HL-60/S4 treated with retinoic acid at 250 ng/mL for 4 days and 3 days (cell line): ENCODE results near the gene STBD1.
"Not testable (repeated sequence)": the region's sequence is repeated elsewhere in the genome, so short reads cannot be mapped to it uniquely, and the experiment has no call there.

Source experiments
- in situ Hi-C: fragments of 300-500 bp; cut with MboI; formaldehyde crosslinking; loops from 2 replicates; pipeline ENCODE4 v1.7.0; 2022; ENCODE audit warnings: low sequenced_read_pairs

STBD1 gene

DNA sequence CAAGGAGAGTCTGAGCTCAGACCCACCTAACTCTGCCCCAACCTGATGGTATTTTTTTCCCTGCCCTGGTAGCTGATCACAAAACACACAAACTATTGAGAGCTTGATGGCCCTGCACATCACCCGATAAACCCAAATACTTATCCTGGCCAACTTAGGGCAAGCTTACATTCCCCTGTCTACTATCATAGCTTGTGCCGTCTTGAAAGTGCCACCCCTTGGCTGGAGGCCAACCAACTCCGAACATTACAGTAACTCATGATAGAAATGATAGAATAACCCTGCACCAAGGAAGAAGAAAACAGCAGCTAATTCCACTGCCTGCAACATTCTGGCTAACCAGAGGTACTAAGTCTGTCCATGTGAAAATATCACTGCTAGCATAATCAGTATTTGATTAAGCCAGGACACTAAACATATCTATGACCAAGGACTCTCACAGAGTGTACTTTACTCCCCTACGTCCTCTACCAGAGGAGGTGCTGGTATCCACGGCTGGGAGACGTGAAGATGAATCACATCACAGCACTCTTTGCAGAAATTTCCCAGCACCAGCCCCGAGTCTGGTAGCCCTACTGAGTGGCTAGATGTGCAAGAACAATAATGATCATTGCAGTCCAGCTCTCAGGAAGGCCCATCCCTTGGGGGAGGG lies 8.9 kb downstream of the STBD1 start:
- in situ Hi-C loops = no loop called here

DNA sequence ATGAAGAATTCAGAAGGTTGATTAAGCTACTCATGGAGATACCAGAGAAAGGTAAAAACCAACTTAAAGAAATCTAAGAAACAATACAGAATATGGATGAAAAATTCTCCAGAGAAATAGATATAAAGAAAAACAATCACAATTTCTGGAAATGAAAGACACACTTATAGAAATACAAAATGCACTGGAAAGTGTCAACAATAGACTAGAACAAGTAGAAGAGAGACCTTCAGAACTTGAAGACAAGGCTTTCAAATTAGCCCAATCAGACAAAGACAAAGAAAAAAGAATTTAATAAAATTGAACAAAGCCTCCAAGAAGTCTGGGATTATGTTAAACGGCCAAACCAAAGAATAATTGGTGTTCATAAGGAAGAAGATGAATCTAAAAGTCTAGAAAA lies 9.6 kb downstream of the STBD1 start:
- in situ Hi-C loops = no loop called here

DNA sequence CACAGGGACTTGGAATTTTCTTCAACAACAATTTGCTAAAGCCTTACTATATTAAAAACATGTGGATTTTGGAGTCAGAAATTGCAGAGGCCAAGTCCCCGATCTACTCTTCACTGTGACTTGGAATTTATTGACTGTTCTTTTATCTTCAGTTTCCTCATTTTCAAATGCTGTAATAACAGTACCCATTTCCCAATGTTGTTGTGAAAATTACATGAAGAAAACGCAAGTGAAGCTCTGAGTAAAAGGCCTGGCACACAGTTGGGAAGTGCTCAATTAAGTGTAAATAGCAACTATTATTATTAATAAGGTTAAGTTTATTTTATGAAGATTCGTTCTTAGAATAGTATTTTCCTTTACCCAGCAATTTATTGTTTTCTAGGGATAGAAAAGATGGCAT lies 15.7 kb downstream of the STBD1 start:
- in situ Hi-C loops = no loop called here

DNA sequence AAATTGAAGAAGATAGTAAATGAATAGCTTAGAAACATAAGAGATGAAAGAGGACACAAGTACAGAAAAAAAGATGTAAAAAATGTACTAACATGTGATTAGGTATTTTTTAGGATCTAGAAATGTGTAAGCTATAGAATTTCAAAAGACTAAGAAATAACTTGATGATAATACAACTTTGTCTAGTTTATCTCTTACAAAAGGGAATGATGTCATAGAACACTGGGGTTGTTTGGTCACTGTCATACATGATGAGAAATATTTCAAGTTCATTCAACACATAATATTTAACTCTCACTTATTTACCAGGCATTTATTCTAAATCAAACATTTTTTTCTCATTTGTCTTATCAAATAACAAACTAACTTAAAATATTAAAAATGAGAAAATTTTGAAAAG lies 18.5 kb downstream of the STBD1 start:
- in situ Hi-C loops = no loop called here

DNA sequence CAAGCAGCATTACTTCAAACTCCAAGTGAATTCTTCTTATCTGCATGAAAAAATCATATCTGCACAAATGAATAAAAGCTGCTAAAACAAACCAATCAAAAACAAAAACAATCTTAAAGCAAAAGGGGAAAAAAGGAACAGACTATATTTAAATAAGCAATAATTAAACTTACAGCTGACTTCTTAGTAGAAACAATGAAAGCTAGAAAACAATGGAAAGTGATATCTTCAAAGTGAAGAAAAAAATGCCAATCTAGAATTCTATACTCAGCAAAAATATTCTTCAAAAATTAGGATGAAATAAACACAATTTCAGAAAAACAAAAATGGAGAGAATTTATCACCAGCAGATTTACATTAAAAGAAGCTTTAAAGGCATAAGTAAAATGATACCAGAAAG lies 20.0 kb downstream of the STBD1 start:
- in situ Hi-C loops = no loop called here

DNA sequence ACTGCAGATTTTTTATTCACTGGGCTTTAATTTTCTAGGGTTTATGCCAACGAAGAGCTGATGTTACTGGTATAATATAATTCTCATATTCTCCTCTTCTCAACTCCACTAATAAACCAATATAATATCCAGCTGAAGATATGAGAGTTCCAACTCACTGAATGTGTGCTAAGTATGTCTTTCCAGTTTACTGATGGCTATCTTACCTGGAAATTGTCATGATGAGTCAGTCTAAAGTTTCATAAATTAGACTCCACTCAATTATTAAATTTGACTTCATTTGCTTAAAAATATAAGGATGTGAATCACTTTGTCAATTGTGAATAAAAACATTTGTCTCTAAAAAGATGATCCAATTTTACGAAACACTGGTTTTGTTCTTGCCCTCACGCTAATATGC lies 28.4 kb downstream of the STBD1 start:
- in situ Hi-C loops = no loop called here

DNA sequence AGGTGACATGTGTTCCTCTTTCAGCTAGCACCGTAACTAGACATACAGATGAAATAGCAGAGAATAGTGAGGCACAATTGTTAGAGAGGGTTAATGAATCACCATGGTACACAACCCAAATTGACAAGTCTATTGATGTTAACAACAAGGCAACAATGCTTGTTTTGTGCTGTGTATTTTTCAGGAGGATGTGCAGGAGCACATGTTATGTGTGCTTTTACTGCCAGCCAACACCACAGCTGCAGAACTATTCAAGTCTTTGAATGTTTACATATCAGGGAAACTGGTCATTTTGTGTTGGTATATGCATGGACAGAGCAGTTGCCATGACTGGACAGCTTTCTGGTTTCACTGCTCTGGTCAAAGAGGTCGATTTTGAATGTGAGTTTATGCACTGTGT lies 32.8 kb downstream of the STBD1 start:
- in situ Hi-C loops = no loop called here

DNA sequence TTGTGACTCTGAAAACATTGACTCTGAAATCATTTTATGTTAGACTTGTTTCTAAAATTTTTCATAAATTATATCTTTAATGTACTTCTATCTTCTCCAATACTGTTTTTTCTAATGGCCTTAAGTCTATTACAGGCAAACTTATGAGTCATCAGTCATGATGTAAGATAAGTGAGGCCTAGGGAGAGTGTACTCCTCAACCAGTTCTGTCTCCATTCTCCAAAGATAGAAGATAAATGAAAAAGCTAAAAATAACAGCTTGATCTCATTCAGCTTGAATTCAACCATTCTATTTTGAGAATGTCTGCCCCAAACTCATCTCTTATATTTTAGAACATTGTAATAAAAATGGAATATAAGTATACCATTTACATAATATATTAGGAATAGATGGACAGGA lies 34.5 kb downstream of the STBD1 start:
- in situ Hi-C loops = no loop called here

DNA sequence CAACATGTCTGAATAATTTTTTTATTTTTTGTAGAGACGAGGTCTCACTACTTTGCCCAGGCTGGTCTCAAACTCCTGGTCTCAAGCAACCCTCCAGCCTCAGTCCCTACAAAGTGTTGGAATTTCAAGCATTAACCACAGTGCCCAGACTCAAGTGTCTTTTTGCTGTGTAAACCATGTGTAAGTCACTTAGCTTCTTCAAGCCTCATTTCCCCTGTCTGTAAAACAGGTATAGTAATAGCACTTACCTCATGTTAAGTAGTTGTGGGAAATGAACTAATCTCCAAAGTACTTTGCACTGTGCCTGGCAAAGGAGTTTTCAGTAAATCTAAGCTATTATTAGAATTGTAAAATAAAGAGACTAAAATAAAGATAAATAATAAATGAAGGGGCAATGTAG lies 35.7 kb downstream of the STBD1 start:
- in situ Hi-C loops = no loop called here

DNA sequence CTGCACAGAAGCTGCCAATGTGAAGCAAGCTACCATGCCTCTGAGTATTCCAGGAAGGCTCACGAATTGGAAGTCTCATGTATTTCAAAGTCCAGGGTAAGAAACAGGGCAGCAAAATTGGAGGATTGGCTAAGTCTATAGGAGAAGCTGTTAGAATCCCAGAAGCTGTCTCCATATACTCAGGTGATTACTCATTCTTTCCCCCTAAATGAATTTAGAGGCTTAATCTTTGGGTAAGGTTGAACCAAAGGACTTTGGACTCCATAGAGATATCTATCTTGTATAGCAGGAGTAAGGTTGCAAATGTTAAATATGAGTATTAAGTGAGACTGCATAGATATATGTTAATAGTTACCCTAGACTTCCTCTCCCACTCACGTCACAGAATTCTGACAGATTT lies 36.3 kb downstream of the STBD1 start:
- in situ Hi-C loops = no loop called here

DNA sequence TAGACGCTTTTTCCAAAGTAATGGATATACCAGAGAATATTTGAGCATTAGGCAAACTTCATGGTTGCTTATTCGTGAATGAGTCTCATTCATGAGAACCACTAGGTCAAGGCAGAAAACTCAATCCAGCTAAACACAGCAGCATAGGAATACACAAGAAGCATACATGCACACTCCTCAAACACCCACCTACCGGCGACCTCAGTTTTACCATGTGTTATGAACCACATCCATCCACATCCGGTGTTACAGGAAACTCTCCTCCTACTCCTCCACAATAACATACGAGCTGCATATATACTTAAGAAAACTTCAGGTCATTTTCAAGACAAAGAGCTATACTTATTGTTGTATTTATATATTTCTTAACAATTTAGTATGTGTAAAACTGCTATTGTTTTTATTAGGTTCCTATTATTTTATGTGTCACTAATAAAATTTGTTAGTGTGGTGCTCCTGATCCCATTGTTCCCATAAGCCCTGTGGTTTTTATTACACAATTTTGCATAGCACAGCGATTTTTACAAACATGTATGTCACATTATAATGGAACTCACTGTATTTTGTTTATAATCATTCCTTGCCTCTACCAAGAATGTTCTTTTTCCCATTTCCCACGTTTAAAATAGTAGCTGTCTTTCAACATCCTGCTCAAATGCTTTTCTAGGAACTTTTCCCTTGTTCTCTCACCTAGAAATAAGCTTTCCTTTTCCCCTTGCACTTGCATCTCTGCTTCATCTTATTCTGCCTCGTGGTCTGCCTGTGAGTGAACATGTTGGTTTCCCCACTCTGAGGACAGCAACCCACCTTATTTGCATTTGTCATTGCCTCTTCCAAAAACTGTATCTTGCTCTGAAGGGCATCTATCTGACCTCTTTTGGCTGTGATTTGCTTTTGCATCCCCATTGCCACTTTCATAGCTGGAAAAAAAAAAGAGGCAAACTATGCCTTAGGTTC lies 48.3 kb downstream of the STBD1 start:
- in situ Hi-C loops = no loop called here

DNA sequence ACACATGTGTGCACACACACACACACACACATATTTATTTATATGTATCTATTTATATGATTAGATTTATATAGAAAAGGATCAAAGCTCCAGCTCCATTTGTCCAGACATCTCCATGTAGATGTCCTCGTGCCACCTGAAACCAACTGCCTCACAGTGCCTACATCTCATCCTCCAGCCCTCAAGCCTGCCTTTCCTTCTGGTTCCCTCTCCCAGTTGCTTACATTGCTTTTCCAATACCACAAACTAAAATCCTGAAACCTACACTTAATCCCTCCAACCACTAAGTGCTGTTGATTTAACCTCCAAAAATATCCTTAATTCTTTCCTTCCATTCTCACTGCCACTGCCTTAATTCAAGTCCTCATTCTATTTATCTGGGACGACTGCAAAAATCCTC lies 51.4 kb downstream of the STBD1 start:
- in situ Hi-C loops = no loop called here

DNA sequence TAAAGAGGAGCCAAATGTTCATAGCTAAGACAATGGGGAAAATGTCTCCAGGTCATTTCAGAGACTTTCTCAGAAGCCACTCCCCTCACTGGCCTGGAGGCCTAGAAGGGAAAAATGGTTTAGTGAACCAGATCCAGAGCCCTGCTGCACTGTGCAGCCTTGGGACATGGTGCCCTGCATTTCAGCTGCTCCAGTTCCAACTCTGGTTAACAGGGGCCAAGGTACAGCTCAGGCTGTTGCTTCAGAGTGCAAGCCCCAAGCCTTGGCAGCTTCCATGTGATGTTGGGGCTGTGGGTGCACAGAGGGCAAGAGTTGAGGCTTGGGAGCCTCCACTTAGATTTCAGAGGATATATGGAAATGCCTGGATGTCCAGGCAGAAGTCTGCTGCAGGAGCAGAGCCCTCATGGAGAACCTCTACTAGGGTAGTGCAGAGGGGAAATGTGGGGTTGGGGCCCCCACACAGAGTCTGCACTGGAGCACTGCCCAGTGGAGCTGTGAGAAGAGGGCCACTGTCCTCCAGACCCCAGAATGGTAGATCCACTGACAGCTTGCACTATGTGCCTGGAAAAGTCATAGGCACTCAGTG lies 53.4 kb downstream of the STBD1 start:
- in situ Hi-C loops = not testable (repeated sequence)
